GM12878 (cell line): ENCODE measurements around the gene TCL1B. TPM values are rescaled to one million over a fixed set of nuclear protein-coding genes. Genes with fewer than 3 reads are reported as not detected.

Experiments used
- ATAC-seq: fragments of 200-7000 bp; cut with Tn5 transposase; 3 replicates; pipeline ENCODE4 v1.9.1; 2020; ENCODE audit warnings: mild to moderate bottlenecking, moderate library complexity
- BruUV-seq: library from RNA; stranded (reverse); fragments of 400-500 nt; replicated peaks from 2 replicates; lab custom pipeline; 2021; lab: Mats Ljungman, UMichigan
- CTCF ChIA-PET: fragments of 300-600 bp; sonication (Branson Sonifier 250); formaldehyde crosslinking; extraction: SDS; loops from one replicate; lab custom pipeline; 2021; ENCODE audit warnings: inconsistent platforms; lab: Yijun Ruan, JAX
- POLR2A ChIA-PET: fragments of 350-600 bp; formaldehyde crosslinking; extraction: SDS; loops from one replicate; lab custom pipeline; 2021; ENCODE audit warnings: inconsistent platforms; lab: Charles Lee
- RAD21 ChIA-PET: fragments of 300-600 bp; sonication (Branson Sonifier 250); formaldehyde crosslinking; loops from one replicate; lab custom pipeline; 2023; ENCODE audit warnings: antibody characterized with exemption; ENCODE audit not compliant: unreplicated experiment; lab: Charles Lee
- SMC1A ChIA-PET: fragments of 300-600 bp; sonication (Branson Sonifier 250); formaldehyde crosslinking; loops from one replicate; lab custom pipeline; 2023; ENCODE audit not compliant: unreplicated experiment, uncharacterized antibody; lab: Charles Lee
- DNase-seq: peaks from one replicate; pipeline ENCODE4 v3.0.0-alpha.2; 2011; ENCODE audit warnings: low read depth, low spot score
- FAIRE-seq: peaks from 3 replicates; lab custom pipeline; 2011; peaks lifted over from hg19 to GRCh38; lab: Jason Lieb, UNC
- H2AFZ ChIP-seq: 2 replicates; pipeline ENCODE4 v1.6.0; 2011; ENCODE audit warnings: low read depth, low read length, control low read depth; ENCODE audit not compliant: control insufficient read depth
- H3K27ac ChIP-seq: 2 replicates; pipeline ENCODE4 v1.5.1; 2011; ENCODE audit warnings: control low read depth; ENCODE audit not compliant: control insufficient read depth, insufficient read depth
- H3K27me3 ChIP-seq, 2 experiments: replicated peaks in 1 of 2; 2 replicates each; pipeline versions ENCODE4 v1.6.0 to v1.6.1; 2011; ENCODE audit warnings: low read length in 1 of 2; ENCODE audit not compliant: control insufficient read depth in 2 of 2, insufficient read depth in 2 of 2
- H3K36me3 ChIP-seq, 2 experiments: 2 replicates each; pipeline ENCODE4 v1.5.1; 2011; ENCODE audit warnings: low read length in 1 of 2; ENCODE audit not compliant: control insufficient read depth in 2 of 2, insufficient read depth in 2 of 2
- H3K4me1 ChIP-seq: 2 replicates; pipeline ENCODE4 v1.6.1; 2011; ENCODE audit warnings: mild to moderate bottlenecking, low read length, moderate library complexity, mixed read lengths; ENCODE audit not compliant: control insufficient read depth, insufficient read depth
- H3K4me2 ChIP-seq: 2 replicates; pipeline ENCODE4 v1.6.0; 2011; ENCODE audit warnings: control low read depth; ENCODE audit not compliant: control insufficient read depth, insufficient read depth
- H3K4me3 ChIP-seq: fragments of 200-600 bp; sonication (generic); 2 replicates; pipeline ENCODE4 v1.5.1; 2016
- H3K79me2 ChIP-seq: 2 replicates; pipeline ENCODE4 v1.6.0; 2011; ENCODE audit warnings: low read length; ENCODE audit not compliant: control insufficient read depth, insufficient read depth
- H3K9ac ChIP-seq: 2 replicates; pipeline ENCODE4 v1.8.0; 2011; ENCODE audit warnings: low read length, control low read depth, mixed read lengths; ENCODE audit not compliant: control insufficient read depth, insufficient read depth
- H3K9me3 ChIP-seq: replicated peaks from 3 replicates; pipeline ENCODE4 v1.5.1; 2011; ENCODE audit warnings: mild to moderate bottlenecking, low read length; ENCODE audit not compliant: control insufficient read depth, insufficient read depth
- H4K20me1 ChIP-seq: 2 replicates; pipeline ENCODE4 v1.6.0; 2011; ENCODE audit not compliant: control insufficient read depth, insufficient read depth
- DPF2 ChIP-seq: fragments of 450-650 bp; IDR thresholded peaks from 2 replicates; pipeline ENCODE4 v1.6.1; 2017; ENCODE audit warnings: mild to moderate bottlenecking
- EED ChIP-seq: sonication (generic); IDR thresholded peaks from 2 replicates; pipeline ENCODE4 v1.6.1; 2016; ENCODE audit warnings: antibody characterized with exemption, low read depth
- EGR1 ChIP-seq, 2 experiments: IDR thresholded peaks; 1 replicate in 1 of 2; 2 replicates in 1 of 2; pipeline ENCODE4 v1.6.1; 2011 to 2012; ENCODE audit warnings: low read depth in 2 of 2, low read length in 2 of 2, borderline replicate concordance in 1 of 2, mild to moderate bottlenecking in 1 of 2, moderate library complexity in 1 of 2
- HDGF ChIP-seq: fragments of 450-650 bp; IDR thresholded peaks from 2 replicates; pipeline ENCODE4 v1.6.1; 2016; ENCODE audit warnings: antibody characterized with exemption
- IKZF1 ChIP-seq: fragments of 450-650 bp; conservative IDR thresholded peaks from 2 replicates; pipeline ENCODE4 v1.6.1; 2017; ENCODE audit warnings: antibody characterized with exemption, mild to moderate bottlenecking
- KDM1A ChIP-seq: fragments of 200-600 bp; sonication (generic); IDR thresholded peaks from 2 replicates; pipeline ENCODE4 v1.6.1; 2016; ENCODE audit warnings: borderline replicate concordance
- KLF5 ChIP-seq: fragments of 450-650 bp; IDR thresholded peaks from 2 replicates; pipeline ENCODE4 v1.6.1; 2014; ENCODE audit warnings: mild to moderate bottlenecking; ENCODE audit not compliant: partially characterized antibody
- MEF2A ChIP-seq: IDR thresholded peaks from 2 replicates; pipeline ENCODE4 v1.6.1; 2011; ENCODE audit warnings: low read depth, mild to moderate bottlenecking, low read length, moderate library complexity; ENCODE audit not compliant: insufficient read depth
- MTA3 ChIP-seq: IDR thresholded peaks from 2 replicates; pipeline ENCODE4 v1.6.1; 2012; ENCODE audit warnings: low read length, inconsistent platforms, borderline replicate concordance
- NRF1 ChIP-seq: conservative IDR thresholded peaks from 2 replicates; pipeline ENCODE4 v1.6.1; 2011; ENCODE audit warnings: mild to moderate bottlenecking, low read depth, low read length, improper control_type of control experiment
- WGBS: methylation state at CpG from one replicate; pipeline ENCODE4 v1.1.6; 2016; ENCODE audit warnings: low lambda C conversion rate; ENCODE audit not compliant: insufficient replicate concordance, insufficient coverage; ENCODE audit errors: missing lambda C conversion rate; 5-methylcytosine and 5-hydroxymethylcytosine counted together
- in situ Hi-C: fragments of 300-500 bp; cut with MboI; formaldehyde crosslinking; loops from 9 replicates; pipeline ENCODE4 v1.14.3; 2018; ENCODE audit warnings: mixed read lengths
- intact Hi-C: fragments of 100-400 bp; cut with micrococcal nuclease; formaldehyde crosslinking; loops from one replicate; pipeline ENCODE4 v1.14.2; 2022; ENCODE audit not compliant: unreplicated experiment
- polyA plus RNA-seq, 11 experiments: library from polyadenylated mRNA; depleted of rRNA in 4 of 11; unstranded in 6 of 11; stranded (reverse) in 5 of 11; fragments of >200 nt; fragmentation: Nextera tagmentation in 4 of 11; fragmentation: Illumina TruSeq in 1 of 11; extraction: Ambion mirVana in 4 of 11; extraction: Trizol in 1 of 11; gene quantifications; 1 replicate in 1 of 11; 2 replicates in 10 of 11; pipeline versions ENCODE4 v1.2.1 to v1.2.3, GENCODE V29; 2011 to 2016; ENCODE audit warnings: inconsistent platforms in 2 of 11, missing spikeins in 2 of 11, low read depth in 1 of 11
- total RNA-seq, 4 experiments: library from RNA; depleted of rRNA in 3 of 4; stranded (reverse); fragments of >200 nt in 3 of 4; fragmentation: Illumina TruSeq in 1 of 4; extraction: Trizol in 1 of 4; gene quantifications; 2 replicates each; pipeline versions ENCODE4 v1.2.1 to v1.2.3, GENCODE V29; 2013 to 2021
- TF ChIP-seq, protein P1 (sequence below): fragments of 450-650 bp; IDR thresholded peaks from 2 replicates; pipeline ENCODE4 v1.6.1; 2016; ENCODE audit warnings: mild to moderate bottlenecking
- TF ChIP-seq, protein P2 (sequence below): fragments of 450-650 bp; conservative IDR thresholded peaks from 2 replicates; pipeline ENCODE4 v1.6.1; 2017; ENCODE audit warnings: mild to moderate bottlenecking, moderate library complexity
- TF ChIP-seq, protein P3 (sequence below): IDR thresholded peaks from 2 replicates; pipeline ENCODE4 v1.6.1; 2012; ENCODE audit warnings: improper control_type of control experiment, low read depth, low read length; ENCODE audit not compliant: insufficient replicate concordance
- TF ChIP-seq, protein P4 (sequence below): fragments of 450-650 bp; IDR thresholded peaks from 2 replicates; pipeline ENCODE4 v1.6.1; 2017; ENCODE audit warnings: mild to moderate bottlenecking, low read depth, inconsistent platforms; ENCODE audit not compliant: poor library complexity, severe bottlenecking

TCL1B gene
- total and polyA plus RNA-seq, 10 of the 15 experiments (the other 5 are each of a cell fraction or from before 2014, with no cell fraction given): 0.10 to 0.18 (median 0.13) TPM; not detected in 6

DNA sequence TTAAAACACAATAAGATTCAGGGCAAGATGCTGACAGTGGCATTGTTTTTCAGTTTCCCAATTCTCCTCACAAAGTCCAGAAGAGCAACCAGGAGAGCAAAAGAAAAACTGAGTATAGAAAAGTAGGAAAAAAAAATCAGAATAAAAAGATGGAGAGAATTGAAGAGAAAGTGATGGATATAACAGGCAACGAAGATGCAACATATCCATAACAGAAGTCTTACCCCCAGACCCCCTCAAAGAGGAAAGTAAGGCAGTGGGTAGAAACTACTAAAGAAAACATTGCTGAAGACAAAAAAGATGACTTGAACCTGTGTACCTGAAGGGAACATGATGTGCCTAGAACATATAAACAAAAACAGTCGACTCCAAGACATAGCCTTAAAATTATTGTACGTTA lies 17.1 kb downstream of the TCL1B start:
- SMC1A ChIA-PET: interaction anchor here (1.2 to 1.4 kb wide), 2 partner anchors 14 to 95 kb away, joined by 3 read pairs; no protein-coding TSS in a partner anchor
- WGBS: 47% methylated on average over 3 of the region's 3 CpGs
- Histone ChIP-seq H3K9ac (no peak overlapping the region), H3K4me1 (peaks cover 23% of the 10 kb centered on the region), H4K20me1 (no peaks in the 10 kb centered on the region), H3K4me3 (no peak overlapping the region), H3K36me3 (no peaks in the 10 kb centered on the region), H3K9me3 (no peaks in the 10 kb centered on the region), H3K79me2 (no peaks in the 10 kb centered on the region), H3K4me2 (no peak overlapping the region), H3K27ac (no peak overlapping the region), H3K27me3 (no peaks in the 10 kb centered on the region), H2AFZ (no peak overlapping the region)
- ATAC-seq (no peak), DNase-seq (no peak), FAIRE-seq (no peak)
- intact Hi-C loops: no loop called here
- BruUV-seq: no TSS peak
- RAD21 ChIA-PET: interaction anchor here (1.5 kb wide), 1 partner anchor 137 kb away, joined by 4 read pairs; no protein-coding TSS in a partner anchor
- in situ Hi-C loops: no loop called here
- POLR2A ChIA-PET: no interaction called here
- CTCF ChIA-PET: interaction anchor here (0.6 to 1.4 kb wide), 4 partner anchors 97 to 143 kb away, joined by 3 to 4 read pairs (median 3); no protein-coding TSS in a partner anchor
- TF ChIP-seq, protein P1, sequence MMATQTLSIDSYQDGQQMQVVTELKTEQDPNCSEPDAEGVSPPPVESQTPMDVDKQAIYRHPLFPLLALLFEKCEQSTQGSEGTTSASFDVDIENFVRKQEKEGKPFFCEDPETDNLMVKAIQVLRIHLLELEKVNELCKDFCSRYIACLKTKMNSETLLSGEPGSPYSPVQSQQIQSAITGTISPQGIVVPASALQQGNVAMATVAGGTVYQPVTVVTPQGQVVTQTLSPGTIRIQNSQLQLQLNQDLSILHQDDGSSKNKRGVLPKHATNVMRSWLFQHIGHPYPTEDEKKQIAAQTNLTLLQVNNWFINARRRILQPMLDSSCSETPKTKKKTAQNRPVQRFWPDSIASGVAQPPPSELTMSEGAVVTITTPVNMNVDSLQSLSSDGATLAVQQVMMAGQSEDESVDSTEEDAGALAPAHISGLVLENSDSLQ: no peak
- TF ChIP-seq EED (no peak), IKZF1 (no peak), KDM1A (no peak), KLF5 (no peak), MEF2A (no peak), EGR1 (IDR thresholded peaks at IDR 0.05; ENCODE audit: borderline replicate concordance in 1 of 2, low read depth in 2 of 2, low read length in 2 of 2) (no peak), DPF2 (no peak), MTA3 (no peak), NRF1 (no peak), HDGF (no peak)
- TF ChIP-seq, protein P2, sequence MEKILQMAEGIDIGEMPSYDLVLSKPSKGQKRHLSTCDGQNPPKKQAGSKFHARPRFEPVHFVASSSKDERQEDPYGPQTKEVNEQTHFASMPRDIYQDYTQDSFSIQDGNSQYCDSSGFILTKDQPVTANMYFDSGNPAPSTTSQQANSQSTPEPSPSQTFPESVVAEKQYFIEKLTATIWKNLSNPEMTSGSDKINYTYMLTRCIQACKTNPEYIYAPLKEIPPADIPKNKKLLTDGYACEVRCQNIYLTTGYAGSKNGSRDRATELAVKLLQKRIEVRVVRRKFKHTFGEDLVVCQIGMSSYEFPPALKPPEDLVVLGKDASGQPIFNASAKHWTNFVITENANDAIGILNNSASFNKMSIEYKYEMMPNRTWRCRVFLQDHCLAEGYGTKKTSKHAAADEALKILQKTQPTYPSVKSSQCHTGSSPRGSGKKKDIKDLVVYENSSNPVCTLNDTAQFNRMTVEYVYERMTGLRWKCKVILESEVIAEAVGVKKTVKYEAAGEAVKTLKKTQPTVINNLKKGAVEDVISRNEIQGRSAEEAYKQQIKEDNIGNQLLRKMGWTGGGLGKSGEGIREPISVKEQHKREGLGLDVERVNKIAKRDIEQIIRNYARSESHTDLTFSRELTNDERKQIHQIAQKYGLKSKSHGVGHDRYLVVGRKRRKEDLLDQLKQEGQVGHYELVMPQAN: no peak
- TF ChIP-seq, protein P3, sequence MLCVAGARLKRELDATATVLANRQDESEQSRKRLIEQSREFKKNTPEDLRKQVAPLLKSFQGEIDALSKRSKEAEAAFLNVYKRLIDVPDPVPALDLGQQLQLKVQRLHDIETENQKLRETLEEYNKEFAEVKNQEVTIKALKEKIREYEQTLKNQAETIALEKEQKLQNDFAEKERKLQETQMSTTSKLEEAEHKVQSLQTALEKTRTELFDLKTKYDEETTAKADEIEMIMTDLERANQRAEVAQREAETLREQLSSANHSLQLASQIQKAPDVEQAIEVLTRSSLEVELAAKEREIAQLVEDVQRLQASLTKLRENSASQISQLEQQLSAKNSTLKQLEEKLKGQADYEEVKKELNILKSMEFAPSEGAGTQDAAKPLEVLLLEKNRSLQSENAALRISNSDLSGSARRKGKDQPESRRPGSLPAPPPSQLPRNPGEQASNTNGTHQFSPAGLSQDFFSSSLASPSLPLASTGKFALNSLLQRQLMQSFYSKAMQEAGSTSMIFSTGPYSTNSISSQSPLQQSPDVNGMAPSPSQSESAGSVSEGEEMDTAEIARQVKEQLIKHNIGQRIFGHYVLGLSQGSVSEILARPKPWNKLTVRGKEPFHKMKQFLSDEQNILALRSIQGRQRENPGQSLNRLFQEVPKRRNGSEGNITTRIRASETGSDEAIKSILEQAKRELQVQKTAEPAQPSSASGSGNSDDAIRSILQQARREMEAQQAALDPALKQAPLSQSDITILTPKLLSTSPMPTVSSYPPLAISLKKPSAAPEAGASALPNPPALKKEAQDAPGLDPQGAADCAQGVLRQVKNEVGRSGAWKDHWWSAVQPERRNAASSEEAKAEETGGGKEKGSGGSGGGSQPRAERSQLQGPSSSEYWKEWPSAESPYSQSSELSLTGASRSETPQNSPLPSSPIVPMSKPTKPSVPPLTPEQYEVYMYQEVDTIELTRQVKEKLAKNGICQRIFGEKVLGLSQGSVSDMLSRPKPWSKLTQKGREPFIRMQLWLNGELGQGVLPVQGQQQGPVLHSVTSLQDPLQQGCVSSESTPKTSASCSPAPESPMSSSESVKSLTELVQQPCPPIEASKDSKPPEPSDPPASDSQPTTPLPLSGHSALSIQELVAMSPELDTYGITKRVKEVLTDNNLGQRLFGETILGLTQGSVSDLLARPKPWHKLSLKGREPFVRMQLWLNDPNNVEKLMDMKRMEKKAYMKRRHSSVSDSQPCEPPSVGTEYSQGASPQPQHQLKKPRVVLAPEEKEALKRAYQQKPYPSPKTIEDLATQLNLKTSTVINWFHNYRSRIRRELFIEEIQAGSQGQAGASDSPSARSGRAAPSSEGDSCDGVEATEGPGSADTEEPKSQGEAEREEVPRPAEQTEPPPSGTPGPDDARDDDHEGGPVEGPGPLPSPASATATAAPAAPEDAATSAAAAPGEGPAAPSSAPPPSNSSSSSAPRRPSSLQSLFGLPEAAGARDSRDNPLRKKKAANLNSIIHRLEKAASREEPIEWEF: no peak
- TF ChIP-seq, protein P4, sequence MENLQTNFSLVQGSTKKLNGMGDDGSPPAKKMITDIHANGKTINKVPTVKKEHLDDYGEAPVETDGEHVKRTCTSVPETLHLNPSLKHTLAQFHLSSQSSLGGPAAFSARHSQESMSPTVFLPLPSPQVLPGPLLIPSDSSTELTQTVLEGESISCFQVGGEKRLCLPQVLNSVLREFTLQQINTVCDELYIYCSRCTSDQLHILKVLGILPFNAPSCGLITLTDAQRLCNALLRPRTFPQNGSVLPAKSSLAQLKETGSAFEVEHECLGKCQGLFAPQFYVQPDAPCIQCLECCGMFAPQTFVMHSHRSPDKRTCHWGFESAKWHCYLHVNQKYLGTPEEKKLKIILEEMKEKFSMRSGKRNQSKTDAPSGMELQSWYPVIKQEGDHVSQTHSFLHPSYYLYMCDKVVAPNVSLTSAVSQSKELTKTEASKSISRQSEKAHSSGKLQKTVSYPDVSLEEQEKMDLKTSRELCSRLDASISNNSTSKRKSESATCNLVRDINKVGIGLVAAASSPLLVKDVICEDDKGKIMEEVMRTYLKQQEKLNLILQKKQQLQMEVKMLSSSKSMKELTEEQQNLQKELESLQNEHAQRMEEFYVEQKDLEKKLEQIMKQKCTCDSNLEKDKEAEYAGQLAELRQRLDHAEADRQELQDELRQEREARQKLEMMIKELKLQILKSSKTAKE: no peak
